Measurements from ENCODE around the gene HTR3D.
"Not testable (repeated sequence)": the region's sequence is repeated elsewhere in the genome, so short reads cannot be mapped to it uniquely, and the experiment has no call there.

Gene HTR3D

GRCh38 chr3:184001761-184002160 lies 29.8 kb upstream of the HTR3D start:
- H3K4me1 ChIP-seq, result peaks cover 0 to 86% (median 9%) of the 10 kb centered on the region in 10 experiments; a peak in 15 of 20 replicates
- peaks cover 14 to 83% (median 47%) of the 10 kb centered on the region in 11 experiments; a peak in 21 of 22 replicates for H3K36me3 ChIP-seq
- H3K4me2 ChIP-seq, result peak overlapping the region in 3 of 11 experiments; percentile 3 to 85 (median 66); a peak in 5 of 22 replicates
- no peak overlapping the region for H3K4me3 ChIP-seq
- no peaks in the 10 kb centered on the region for H3K9me3 ChIP-seq (replicated peaks in 1 of 11)
- H3K9ac ChIP-seq, result peak overlapping the region in 1 of 11 experiments; percentile 48; a peak in 1 of 22 replicates
- peaks cover 0 to 79% (median 12%) of the 10 kb centered on the region in 11 experiments; a peak in 9 of 22 replicates for H4K20me1 ChIP-seq
- no peaks in the 10 kb centered on the region for H3K27me3 ChIP-seq
- TF ChIP-seq Cebpa-rat (IDR thresholded peaks at IDR 0.05), result no peak
- H3K27ac ChIP-seq, result peak overlapping the region in 2 of 11 experiments; percentile 32 to 36; a peak in 2 of 22 replicates

GRCh38 chr3:184002469-184002868 lies 29.1 kb upstream of the HTR3D start:
- Histone ChIP-seq H3K4me3 (no peak overlapping the region), H3K9ac (no peak overlapping the region), H3K27ac (no peak overlapping the region), H3K36me3 (peaks cover 12 to 86% (median 45%) of the 10 kb centered on the region in 11 experiments; a peak in 20 of 22 replicates), H3K4me2 (peak overlapping the region in 2 of 11 experiments; percentile 66 to 85; a peak in 4 of 22 replicates), H4K20me1 (peaks cover 0 to 72% (median 15%) of the 10 kb centered on the region in 11 experiments; a peak in 9 of 22 replicates), H3K4me1 (peaks cover 0 to 90% (median 12%) of the 10 kb centered on the region in 10 experiments; a peak in 15 of 20 replicates), H3K9me3 (replicated peaks in 1 of 11) (no peaks in the 10 kb centered on the region), H3K27me3 (no peaks in the 10 kb centered on the region)
- TF ChIP-seq Cebpa-rat (IDR thresholded peaks at IDR 0.05), result no peak

DNA sequence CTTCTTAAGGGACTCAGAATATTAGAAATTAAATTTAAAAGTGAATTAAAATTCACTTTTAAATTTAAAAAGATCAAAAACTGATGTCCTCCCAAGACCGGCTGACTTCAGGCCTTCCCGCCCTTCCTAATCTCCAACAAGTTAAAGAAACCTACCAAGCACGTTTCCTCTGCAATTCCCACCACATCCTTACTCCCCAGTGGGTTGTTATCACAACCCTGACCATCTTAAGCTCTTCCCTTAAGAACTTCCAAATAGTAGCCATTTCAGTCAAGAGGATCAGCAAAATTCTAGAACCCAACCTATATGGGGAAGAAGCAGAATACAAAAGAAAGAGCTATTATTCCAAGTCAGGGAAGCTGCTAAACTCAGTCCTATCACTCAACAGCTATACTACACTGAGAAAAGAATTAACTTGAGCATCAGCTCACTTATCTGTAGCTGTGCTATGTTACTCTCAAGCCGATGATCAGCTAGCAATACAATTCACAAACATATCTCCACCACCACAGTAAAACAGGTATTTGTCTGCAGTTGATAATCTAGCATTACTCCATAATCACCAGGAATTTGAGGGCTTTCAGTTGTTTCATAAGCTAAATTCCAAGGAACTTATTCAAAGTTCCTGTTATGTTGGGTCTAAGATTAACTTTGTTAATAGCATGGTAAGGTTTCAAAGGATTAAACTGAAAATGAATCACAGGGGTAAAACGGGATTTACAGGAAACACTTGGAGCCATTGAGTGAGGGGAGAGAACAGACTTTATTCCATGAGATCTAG lies 28.2 kb upstream of the HTR3D start:
- TF ChIP-seq Cebpa-rat (IDR thresholded peaks at IDR 0.05), result no peak
- Histone ChIP-seq H3K9ac (no peak overlapping the region), H3K27ac (peak overlapping the region in 1 of 11 experiments; percentile 0; a peak in 1 of 22 replicates), H3K4me3 (no peak overlapping the region), H3K9me3 (replicated peaks in 1 of 11) (no peaks in the 10 kb centered on the region), H3K4me1 (peaks cover 8 to 90% (median 19%) of the 10 kb centered on the region in 10 experiments), H4K20me1 (peaks cover 0 to 64% (median 17%) of the 10 kb centered on the region in 11 experiments; a peak in 9 of 22 replicates), H3K27me3 (no peaks in the 10 kb centered on the region), H3K4me2 (peak overlapping the region in 2 of 11 experiments; percentile 85 to 89; a peak in 4 of 22 replicates), H3K36me3 (peaks cover 12 to 89% (median 42%) of the 10 kb centered on the region in 11 experiments; a peak in 20 of 22 replicates)

DNA sequence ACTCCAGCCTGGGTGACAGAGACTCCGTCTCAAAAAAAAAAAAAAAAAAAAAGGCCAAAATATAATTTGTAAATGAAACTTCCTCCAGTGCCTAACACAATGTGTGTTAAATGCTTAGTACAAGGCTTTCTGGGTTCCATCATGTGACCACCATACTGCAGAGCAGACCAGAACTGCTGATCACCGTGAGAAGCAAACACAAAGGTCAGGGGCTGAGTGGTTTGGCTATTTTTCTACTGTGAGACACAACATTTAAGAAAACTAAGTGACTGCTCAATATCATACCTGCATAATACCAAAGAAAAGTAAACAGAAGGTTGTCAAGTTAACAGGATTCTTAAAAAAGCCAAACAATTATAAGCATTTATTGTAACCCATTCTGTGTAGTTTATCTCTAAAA lies 27.1 kb upstream of the HTR3D start:
- Histone ChIP-seq H3K9ac (no peak overlapping the region), H3K4me2 (peak overlapping the region in 3 of 11 experiments; percentile 83 to 89 (median 85); a peak in 6 of 22 replicates), H3K4me1 (peaks cover 13 to 86% (median 24%) of the 10 kb centered on the region in 10 experiments), H3K27me3 (no peaks in the 10 kb centered on the region), H3K9me3 (replicated peaks in 1 of 11) (no peaks in the 10 kb centered on the region), H3K4me3 (no peak overlapping the region), H4K20me1 (peaks cover 0 to 60% (median 17%) of the 10 kb centered on the region in 11 experiments; a peak in 9 of 22 replicates), H3K27ac (peak overlapping the region in 2 of 11 experiments; percentile 1 to 35; a peak in 1 of 22 replicates), H3K36me3 (peaks cover 20 to 89% (median 46%) of the 10 kb centered on the region in 11 experiments; a peak in 21 of 22 replicates)
- TF ChIP-seq Cebpa-rat (IDR thresholded peaks at IDR 0.05), result no peak

GRCh38 chr3:184005941-184006507 lies 25.5 kb upstream of the HTR3D start:
- H3K4me1 ChIP-seq, result peaks cover 13 to 82% (median 24%) of the 10 kb centered on the region in 10 experiments
- peaks cover 23 to 89% (median 50%) of the 10 kb centered on the region in 11 experiments for H3K36me3 ChIP-seq
- peaks cover 0 to 44% (median 15%) of the 10 kb centered on the region in 11 experiments; a peak in 9 of 22 replicates for H4K20me1 ChIP-seq
- peak overlapping the region in 5 of 11 experiments; percentile 1 to 59 (median 56); a peak in 6 of 22 replicates for H3K27ac ChIP-seq
- no peaks in the 10 kb centered on the region for H3K9me3 ChIP-seq (replicated peaks in 1 of 11)
- H3K4me3 ChIP-seq, result peak overlapping the region in 3 of 10 experiments; percentile 28 to 43 (median 40); a peak in 5 of 20 replicates
- peak overlapping the region in 3 of 11 experiments; percentile 44 to 66 (median 56); a peak in 3 of 22 replicates for H3K9ac ChIP-seq
- peak overlapping the region in 6 of 11 experiments; percentile 41 to 89 (median 66); a peak in 11 of 22 replicates for H3K4me2 ChIP-seq
- H3K27me3 ChIP-seq, result no peaks in the 10 kb centered on the region
- no peak for TF ChIP-seq Cebpa-rat (IDR thresholded peaks at IDR 0.05)

DNA sequence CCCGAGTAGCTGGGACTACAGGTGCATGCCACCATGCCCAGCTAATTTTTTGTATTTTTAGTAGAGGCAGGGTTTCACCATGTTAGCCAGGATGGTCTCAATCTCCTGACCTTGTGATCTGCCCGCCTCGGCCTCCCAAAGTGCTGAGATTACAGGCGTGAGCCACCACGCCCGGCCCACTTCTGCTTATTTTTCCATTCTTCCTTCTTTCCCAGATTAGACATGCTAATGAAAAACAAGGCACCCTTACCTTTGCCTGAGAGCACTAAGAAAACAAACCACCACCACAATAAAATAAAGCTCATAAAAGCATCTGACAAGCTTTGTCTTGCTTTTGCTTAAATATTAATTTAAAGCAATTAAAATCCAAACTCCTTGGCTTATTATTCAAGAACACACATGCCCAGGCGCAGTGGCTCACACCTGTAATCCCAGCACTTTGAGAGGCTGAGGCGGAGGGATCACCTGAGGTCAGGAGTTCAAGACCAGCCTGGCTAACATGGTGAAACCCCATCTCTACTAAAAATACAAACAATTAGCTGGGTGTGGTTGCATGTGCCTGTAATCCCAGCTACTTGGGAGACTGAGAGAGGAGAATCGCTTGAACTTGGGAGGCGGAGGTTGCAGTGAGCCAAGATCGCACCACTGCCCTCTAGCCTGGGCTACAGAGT lies 24.3 kb upstream of the HTR3D start:
- Histone ChIP-seq H3K4me2 (peak overlapping the region in 5 of 11 experiments; percentile 20 to 89 (median 83); a peak in 8 of 22 replicates), H3K36me3 (peaks cover 35 to 93% (median 61%) of the 10 kb centered on the region in 11 experiments), H3K27ac (peak overlapping the region in 2 of 11 experiments; percentile 56 to 58; a peak in 4 of 22 replicates), H3K4me1 (peaks cover 13 to 69% (median 24%) of the 10 kb centered on the region in 10 experiments), H4K20me1 (peaks cover 0 to 32% (median 6%) of the 10 kb centered on the region in 11 experiments; a peak in 8 of 22 replicates)
- not testable (repeated sequence) for H3K9me3 ChIP-seq (replicated peaks in 1 of 11); H3K9ac ChIP-seq; H3K27me3 ChIP-seq; H3K4me3 ChIP-seq

- Histone ChIP-seq H3K9ac (no peak overlapping the region), H3K27me3 (no peaks in the 10 kb centered on the region), H4K20me1 (peaks cover 0 to 23% (median 0%) of the 10 kb centered on the region in 11 experiments; a peak in 8 of 22 replicates), H3K4me3 (no peak overlapping the region), H3K36me3 (peaks cover 43 to 93% (median 63%) of the 10 kb centered on the region in 11 experiments), H3K4me2 (peak overlapping the region; percentile 11 to 89 (median 41); a peak in 18 of 22 replicates), H3K9me3 (replicated peaks in 1 of 11) (no peaks in the 10 kb centered on the region), H3K27ac (0 out of 22 replicates have a peak overlapping the region, but pooled peaks of 1 of the 11 experiments have one; percentile 16), H3K4me1 (peaks cover 13 to 60% (median 24%) of the 10 kb centered on the region in 10 experiments)
- no peak for TF ChIP-seq Cebpa-rat (IDR thresholded peaks at IDR 0.05)
These were observed 23.4 kb upstream of the HTR3D start for GRCh38 chr3:184008161-184008560.

DNA sequence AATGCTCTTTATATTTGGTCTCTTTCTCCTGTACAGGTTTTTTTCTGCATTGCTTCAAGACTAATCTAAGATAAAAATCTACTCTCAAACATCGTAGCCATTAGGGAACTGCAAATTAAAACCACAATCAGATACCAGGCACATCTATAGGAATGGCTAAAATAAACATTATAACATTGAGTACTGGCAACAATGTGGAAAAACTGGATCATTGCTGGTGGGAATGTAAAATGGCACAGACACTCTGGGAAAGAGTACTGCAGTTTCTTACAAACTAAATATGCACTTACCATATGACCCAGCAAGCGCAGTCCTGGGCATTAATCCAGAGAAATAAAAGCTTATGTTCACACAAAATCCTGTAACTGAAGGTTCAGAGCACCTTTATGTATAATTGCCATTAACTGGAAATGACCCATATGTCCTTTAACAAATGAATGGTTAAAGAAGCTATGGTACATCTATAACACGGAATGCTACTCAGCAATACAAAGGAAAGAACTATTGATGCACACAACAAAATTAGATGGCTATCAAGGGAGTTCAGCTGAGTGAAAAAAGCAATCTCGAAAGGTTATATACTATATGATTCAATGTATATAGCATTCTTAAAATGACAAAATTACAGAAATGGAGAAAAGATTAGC lies 20.2 kb upstream of the HTR3D start:
- Histone ChIP-seq H3K36me3 (peaks cover 54 to 72% (median 58%) of the 10 kb centered on the region in 11 experiments), H3K4me1 (peaks cover 22 to 46% (median 29%) of the 10 kb centered on the region in 10 experiments), H3K9me3 (replicated peaks in 1 of 11) (no peaks in the 10 kb centered on the region)

More for the DNA sequence above, 20.2 kb upstream of the HTR3D start:
- Histone ChIP-seq H3K4me3 (no peak overlapping the region), H4K20me1 (peaks cover 0 to 21% (median 2%) of the 10 kb centered on the region in 11 experiments; a peak in 5 of 22 replicates), H3K27me3 (no peaks in the 10 kb centered on the region), H3K4me2 (no peak overlapping the region), H3K9ac (no peak overlapping the region), H3K27ac (no peak overlapping the region)
- TF ChIP-seq Cebpa-rat (IDR thresholded peaks at IDR 0.05), result no peak
